Hypothalamus (tissue), 51 donors: ENCODE measurements around the gene IRF3.
"Not testable (repeated sequence)": the region's sequence is repeated elsewhere in the genome, so short reads cannot be mapped to it uniquely, and the experiment has no call there.

ENCODE experiments used
- DNase-seq, 51 donors: peaks; one replicate each; lab custom pipeline; 2025; lab: John Stamatoyannopoulos, UW

IRF3 gene

GRCh38 chr19:49652551-49653465 lies 12.8 kb downstream of the IRF3 start:
- DNase-seq: no peak

GRCh38 chr19:49651820-49652550 lies 13.7 kb downstream of the IRF3 start:
- no peak for DNase-seq

GRCh38 chr19:49651029-49651819 lies 14.4 kb downstream of the IRF3 start:
- DNase-seq: no peak

- DNase-seq: no peak
Observed at GRCh38 chr19:49646586-49646985, 19.1 kb downstream of the IRF3 start.

GRCh38 chr19:49645995-49646394 lies 19.7 kb downstream of the IRF3 start:
- DNase-seq: no peak

- DNase-seq: no peak
Observed at GRCh38 chr19:49645592-49645991, 20.1 kb downstream of the IRF3 start.

GRCh38 chr19:49643466-49643865 lies 22.2 kb downstream of the IRF3 start:
- no peak for DNase-seq

- DNase-seq: no peak
Observed at GRCh38 chr19:49642492-49643035, 23.1 kb downstream of the IRF3 start.

- peak; percentile 93 to 100 (median 99) for DNase-seq
Observed at GRCh38 chr19:49641688-49642491, 23.8 kb downstream of the IRF3 start, which contains the start of gene SCAF1. Gene SCAF1 (plus strand): TSS chr19:49642209. CDS start chr19:49645027, 2,818 bp downstream.

- DNase-seq: peak; percentile 68 to 100 (median 98)
Observed at GRCh38 chr19:49640113-49640898, 25.4 kb downstream of the IRF3 start, which contains the start of gene RRAS. Gene RRAS (minus strand): TSS chr19:49640143. CDS start chr19:49640098, 45 bp downstream.

- peak in 1 of 51 donors; percentile 50 for DNase-seq
Observed at GRCh38 chr19:49639401-49640112, 26.1 kb downstream of the IRF3 start.

- DNase-seq: peak in 7 of 51 donors; percentile 8 to 20 (median 13)
Observed at GRCh38 chr19:49637821-49638738, 27.6 kb downstream of the IRF3 start.

- no peak for DNase-seq
Observed at GRCh38 chr19:49636233-49636932, 29.3 kb downstream of the IRF3 start.

GRCh38 chr19:49635530-49636232 lies 30.0 kb downstream of the IRF3 start:
- DNase-seq: peak in 1 of 51 donors; percentile 15

GRCh38 chr19:49633273-49633672 lies 32.4 kb downstream of the IRF3 start:
- DNase-seq: not testable (repeated sequence)

- DNase-seq: no peak
Observed at GRCh38 chr19:49632576-49632975, 33.1 kb downstream of the IRF3 start.
